Measurements from ENCODE around the gene TMCO4.

TMCO4 gene

DNA sequence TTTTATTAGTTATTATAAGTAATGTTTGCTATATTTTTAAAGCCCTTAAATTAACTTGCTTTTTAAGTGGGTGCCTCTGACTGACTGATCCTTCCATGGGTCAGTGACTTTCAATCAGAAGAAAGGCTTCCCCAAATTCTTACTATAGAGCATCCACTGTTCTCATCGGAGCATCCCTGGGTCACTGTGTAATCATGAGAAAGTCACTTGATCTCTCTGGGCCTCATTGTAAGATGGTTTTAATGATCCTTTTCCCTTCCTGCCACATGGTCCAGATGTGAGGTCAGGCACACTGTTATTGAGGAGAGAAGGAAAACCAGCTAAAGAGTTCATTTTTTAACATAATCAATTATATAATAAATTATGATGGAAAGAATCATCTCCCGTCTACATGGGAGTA, 166.6 kb downstream of the TMCO4 start:
- no peak for DNase-seq

Measured in inflammatory macrophage treated with lipopolysaccharide for 1 hour (primary cell).